GM12873 (cell line): Measurements from ENCODE around the gene CDKAL1.

Experiments used
- CTCF ChIP-seq: IDR thresholded peaks from 2 replicates; pipeline ENCODE4 v1.5.1; 2012; ENCODE audit warnings: low read depth, mild to moderate bottlenecking, moderate library complexity, low read length, control low read depth; ENCODE audit not compliant: insufficient read depth; ENCODE audit errors: missing control alignments

The CDKAL1 gene

GRCh38 chr6:21000331-21000801 is 466.1 kb downstream of the CDKAL1 start:
- TF ChIP-seq CTCF: no peak

GRCh38 chr6:21001736-21002135 is 467.5 kb downstream of the CDKAL1 start:
- no peak for TF ChIP-seq CTCF

GRCh38 chr6:21003780-21004541 is 469.7 kb downstream of the CDKAL1 start:
- no peak for TF ChIP-seq CTCF

GRCh38 chr6:21005816-21006570 is 471.7 kb downstream of the CDKAL1 start:
- TF ChIP-seq CTCF: no peak

- TF ChIP-seq CTCF: peak; percentile 12
Observed at GRCh38 chr6:21019614-21020013, 485.4 kb downstream of the CDKAL1 start.

- TF ChIP-seq CTCF: no peak
Observed at GRCh38 chr6:21022343-21023107, 488.3 kb downstream of the CDKAL1 start.

GRCh38 chr6:21023210-21023609 is 489.0 kb downstream of the CDKAL1 start:
- no peak for TF ChIP-seq CTCF
